ENCODE measurements around the gene PACRG.

Gene PACRG

DNA sequence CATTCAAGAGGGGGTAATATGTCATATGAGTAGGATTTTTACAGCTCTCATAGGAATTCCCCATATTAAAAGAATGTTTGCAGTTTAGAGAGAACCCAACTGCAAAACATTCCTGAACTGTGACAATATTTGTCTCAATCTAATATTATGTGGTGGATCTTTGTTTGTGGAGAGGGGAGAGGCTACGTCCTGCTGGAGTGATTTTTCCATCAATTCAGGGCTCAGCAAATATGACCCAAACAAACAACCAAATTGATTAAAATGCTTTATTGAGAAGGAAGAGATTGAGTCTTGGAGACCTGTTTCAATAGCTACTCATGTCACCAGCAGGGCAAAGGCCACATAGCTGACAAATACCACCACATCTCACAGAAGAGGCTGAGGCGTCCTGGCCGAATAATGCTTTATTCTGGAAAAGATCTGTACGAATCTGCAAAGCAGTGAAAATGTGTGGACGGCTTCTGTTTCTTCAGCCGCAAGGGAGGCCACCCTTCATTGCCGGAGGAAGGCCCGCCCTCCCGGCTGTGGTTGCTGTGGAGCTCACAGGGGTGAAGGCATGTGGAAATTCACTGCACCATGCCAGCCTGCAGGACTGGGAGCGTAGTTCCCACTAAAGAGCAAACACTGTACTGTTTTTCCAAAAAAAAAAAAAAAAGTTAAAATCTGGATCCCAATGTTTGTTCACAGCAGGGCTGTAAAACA lies 597.1 kb downstream of the PACRG start:
- DNase-seq = no peak

DNA sequence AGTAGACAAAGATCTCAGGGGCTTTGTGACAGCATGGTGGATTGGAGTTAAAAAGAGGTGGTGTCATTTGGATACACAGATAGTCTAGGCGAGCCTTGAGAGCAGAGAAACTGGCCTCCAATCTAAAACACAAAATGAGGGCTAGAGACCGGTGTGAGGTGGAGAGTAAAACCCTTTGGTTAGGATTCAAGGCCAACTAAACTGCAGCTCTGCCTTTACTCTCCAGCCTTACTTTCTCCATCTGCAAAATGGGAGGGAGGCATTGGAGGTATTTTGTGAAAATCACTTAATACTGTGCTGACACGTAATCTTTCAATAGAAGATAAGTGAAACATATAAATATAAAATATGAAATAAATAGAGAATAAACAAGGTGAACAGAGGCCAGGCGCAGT lies 597.6 kb downstream of the PACRG start:
- no peak for DNase-seq

GRCh38 chr6:163327165-163327880 lies 599.5 kb downstream of the PACRG start:
- no peak for DNase-seq

GRCh38 chr6:163327921-163328320 lies 600.1 kb downstream of the PACRG start:
- no peak for DNase-seq

DNA sequence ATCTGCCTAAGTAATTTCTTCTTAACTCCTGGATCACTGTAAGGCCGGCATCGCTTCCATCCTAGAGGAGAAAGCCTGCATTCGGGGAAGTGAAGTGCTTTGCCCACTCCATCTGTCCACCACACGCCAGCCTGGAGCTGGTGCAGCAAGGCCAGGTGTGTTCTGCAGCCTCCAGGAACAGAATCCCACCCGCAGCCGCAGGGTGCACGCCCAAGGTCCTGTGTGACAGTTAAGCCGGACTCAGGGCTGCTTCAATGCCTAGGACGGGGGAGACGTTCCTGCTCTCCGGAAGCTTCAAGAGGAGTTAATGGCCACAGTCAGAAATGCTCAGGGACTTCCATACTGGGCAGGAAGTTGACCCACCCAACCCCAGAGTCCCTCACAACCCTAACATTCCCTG lies 600.6 kb downstream of the PACRG start:
- no peak for DNase-seq

- DNase-seq = no peak
These were observed 602.2 kb downstream of the PACRG start for GRCh38 chr6:163329991-163330390.

DNA sequence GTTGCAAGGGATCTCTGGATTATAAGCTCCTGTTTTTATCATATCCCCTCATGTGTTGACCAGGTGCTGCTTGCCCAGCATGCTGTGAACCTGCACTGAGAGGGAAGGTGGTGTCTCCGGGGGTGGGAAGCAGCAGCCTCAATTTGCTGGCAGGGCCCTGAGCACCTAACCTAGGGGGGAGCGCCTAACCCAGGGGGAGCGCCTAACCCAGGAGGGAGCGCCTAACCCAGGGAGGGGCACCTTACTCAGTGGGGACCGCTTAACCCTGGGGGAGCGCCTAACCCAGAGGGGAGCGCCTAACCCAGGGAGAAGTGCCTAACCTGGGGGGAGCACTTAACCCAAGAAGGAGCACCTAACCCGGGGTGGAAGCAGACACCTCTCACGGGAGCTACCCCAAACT lies 603.5 kb downstream of the PACRG start:
- no peak for DNase-seq

- no peak for DNase-seq
These were observed 604.8 kb downstream of the PACRG start for GRCh38 chr6:163332575-163332974.

DNA sequence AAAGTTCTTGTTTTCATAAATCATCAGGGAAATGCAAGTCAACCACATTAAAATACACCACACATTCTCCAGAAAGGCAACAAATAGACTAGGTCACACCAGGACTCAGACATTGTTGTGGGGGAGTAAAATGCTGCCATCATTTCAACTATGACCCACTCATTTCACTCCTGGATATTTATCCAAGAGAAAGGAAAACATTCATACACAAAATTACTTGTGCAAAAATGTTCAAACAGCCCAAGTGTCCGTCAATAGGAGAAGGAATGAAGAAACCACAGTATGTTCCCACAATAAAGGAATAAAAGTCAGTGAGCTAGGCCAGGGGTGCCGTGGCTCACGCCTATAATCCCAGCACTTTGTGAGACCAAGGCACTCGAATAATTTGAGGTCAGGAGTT lies 605.3 kb downstream of the PACRG start:
- no peak for DNase-seq

DNA sequence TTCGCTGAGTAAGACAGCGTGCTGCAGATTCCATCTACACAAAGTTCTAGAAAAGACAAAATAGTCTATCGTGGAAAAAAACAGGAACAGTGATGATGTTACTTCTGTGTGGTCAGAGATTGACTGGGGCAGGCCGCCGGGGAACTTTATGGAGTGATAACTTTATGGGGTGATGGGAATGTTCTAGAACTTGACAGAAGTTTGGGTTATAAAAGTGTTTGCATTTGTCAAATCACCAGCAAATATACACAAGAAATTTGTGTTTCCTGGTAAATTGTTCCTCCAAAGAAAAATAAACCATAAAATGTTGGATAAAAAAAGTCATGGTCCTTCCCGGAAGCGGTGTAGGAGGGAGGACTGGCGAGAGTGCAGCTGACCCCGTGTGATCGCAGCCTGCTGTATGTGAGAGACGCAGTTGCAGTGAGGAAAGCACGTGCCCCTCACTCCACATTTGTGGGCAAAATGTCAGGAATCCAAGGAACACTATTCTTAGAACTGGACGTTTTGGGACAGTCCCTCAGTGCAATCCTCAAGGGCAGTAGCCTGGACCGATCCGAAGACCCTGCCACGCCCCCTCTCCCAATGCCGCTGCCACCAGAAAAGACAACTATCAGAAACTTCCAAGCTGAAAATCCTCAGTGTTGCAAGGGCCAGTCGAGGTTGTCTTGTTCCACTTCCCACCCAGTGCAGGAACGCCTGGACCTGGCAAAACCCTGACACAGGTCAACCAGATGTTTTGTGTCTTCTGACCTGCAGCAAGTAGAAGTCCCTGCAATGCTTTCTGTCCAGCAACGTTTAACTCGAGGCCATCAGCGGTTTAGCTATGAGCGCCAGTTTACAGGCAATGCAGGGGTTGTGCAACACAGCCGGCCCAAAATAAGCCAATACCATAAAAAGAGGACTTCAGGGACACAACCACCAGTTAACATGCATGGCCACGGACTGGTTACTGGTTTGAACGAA lies 606.2 kb downstream of the PACRG start:
- no peak for DNase-seq

DNA sequence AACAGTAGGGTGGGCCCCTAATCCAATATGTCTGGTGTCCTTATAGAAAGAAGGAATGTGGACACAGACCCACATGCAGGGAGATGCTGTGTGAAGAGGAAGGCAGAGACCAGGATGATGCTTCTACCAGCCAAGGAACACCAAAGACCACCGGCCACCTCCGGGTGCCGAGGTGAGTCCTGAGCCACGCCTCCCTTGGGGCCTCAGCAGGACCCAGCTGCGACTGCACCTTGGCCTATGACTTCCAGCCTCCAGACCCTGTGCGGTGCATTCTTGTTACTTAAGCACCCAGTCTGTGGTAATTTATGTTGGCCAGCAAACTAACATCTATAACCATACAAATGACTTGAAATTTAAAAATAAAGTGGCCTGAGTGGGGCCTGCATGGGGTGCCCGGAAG lies 607.3 kb downstream of the PACRG start:
- no peak for DNase-seq

GRCh38 chr6:163335671-163336545 lies 608.1 kb downstream of the PACRG start:
- no peak for DNase-seq

GRCh38 chr6:163336961-163337360 lies 609.2 kb downstream of the PACRG start:
- no peak for DNase-seq

DNA sequence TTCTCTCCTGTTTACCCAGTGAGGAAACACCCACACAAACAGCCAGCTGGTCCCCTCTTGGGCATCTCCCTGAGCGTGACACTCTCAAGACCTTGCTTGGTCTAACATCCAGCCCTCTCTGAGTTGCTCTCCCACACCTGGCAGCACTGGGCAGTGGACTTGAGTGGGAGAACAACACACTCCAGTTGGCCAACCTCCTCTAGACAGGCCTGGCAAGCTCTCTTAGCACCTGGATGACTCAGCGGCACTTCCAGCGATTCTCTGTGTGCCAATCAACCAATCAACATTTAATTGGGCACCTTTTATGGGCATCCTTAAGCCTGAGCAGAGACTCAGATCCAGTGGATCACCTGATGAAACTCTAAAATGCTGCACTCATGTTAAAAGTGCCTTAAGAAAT lies 610.2 kb downstream of the PACRG start:
- DNase-seq = peak; percentile 14 to 25

DNA sequence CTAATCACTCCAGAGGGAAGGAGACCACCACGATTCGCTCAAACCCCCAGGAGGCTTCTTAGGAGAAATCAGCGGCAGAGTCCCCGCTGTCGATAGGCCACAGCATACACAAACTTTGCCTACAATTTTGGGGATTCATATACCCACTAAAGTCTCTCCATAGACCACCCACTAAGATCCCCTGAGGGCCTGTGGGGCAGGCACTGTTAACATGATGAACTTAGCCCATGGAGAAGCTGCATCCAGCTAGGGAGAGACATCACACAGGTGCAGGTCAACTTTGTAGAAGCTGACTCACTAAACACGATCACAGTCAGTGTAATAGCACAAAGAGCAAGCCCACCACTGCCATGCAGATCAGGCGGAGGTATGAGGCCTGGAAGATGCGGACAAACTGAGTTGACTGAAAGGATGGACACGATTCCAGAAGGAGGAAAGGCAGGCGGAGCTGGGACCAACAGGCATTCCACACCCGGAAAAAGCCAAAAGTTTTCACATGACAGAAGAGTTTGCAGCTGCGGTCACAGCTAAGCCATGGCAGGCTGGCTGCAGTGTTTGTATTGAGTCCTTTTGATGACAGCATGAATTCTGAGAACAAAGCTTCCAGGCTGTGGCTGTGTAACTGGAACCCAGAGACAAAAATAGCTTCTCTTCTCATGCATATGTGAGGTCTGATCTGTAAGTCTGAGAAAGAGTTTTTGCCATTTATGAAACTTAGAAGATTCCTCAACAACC lies 611.1 kb downstream of the PACRG start:
- DNase-seq = peak; percentile 56 to 69

DNA sequence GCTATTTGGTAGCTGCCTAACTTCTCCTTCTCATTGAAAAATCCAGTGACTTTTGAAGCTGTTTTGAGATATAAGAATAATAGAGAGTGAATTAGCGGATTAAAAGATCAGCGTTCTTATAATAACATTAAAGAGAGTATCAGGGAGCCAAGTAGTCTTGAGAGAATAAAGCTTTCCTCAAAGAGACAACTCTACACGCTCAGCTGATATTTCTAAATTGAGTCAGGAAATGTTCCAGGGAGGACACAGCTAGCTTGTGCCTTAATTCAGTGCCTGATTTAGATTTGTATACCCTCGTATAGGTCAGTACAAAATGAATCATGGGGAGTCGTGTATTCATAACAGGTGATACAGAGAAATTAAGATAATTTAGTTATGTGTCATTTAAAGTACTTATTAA lies 611.7 kb downstream of the PACRG start:
- DNase-seq = no peak

GRCh38 chr6:163340201-163340887 lies 612.6 kb downstream of the PACRG start:
- no peak for DNase-seq

DNA sequence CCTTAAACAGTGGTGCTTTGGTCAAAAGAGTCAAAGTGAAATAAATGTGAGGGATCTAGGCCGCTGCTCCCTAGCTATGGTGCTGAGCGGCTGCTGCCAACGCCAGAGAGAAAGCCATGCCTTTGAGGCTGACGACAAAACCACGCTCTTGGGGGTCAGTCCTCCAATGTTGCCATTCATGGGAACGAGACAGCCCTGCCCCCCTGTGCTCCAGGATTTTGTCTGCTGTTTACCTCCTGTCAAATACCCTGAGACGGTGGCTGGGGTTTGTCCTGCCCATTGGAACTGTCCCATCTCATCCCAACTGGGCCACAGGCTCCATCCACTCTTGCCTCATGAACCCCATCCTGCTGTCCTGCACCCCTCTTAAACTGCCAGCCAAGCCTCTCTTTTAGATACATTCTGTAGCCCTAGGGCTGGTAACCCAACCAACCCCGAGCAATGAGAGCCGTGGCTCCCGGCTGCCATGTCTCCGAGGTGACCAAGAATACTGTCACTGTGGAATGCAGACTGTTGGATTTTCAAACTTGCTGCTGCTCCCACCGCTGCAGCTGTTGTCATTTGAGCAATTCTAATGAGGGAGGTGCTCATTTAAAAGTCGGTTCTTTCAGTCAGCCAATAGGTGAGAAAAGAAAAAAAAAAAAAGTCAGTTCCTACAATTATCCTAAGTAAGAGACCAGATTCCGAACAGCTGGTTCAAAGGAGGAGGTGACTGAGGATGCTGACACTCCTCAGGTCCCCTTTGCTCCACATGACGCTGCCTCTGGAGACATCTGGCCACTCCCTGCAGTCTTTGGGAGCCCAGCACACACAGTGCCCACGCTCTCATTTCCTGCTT lies 613.7 kb downstream of the PACRG start:
- no peak for DNase-seq

- DNase-seq = no peak
These were observed 615.1 kb downstream of the PACRG start for GRCh38 chr6:163342571-163343539.
